HG02885 (cell line): ENCODE measurements around the gene DEFB124.
"Not testable (repeated sequence)": the region's sequence is repeated elsewhere in the genome, so short reads cannot be mapped to it uniquely, and the experiment has no call there.

ENCODE experiments used
- ATAC-seq: cut with Tn5 transposase; IDR thresholded peaks from one replicate; pipeline ENCODE4 v1.9.1; 2021; ENCODE audit warnings: mild to moderate bottlenecking; ENCODE audit not compliant: unreplicated experiment, poor library complexity

The DEFB124 gene

DNA sequence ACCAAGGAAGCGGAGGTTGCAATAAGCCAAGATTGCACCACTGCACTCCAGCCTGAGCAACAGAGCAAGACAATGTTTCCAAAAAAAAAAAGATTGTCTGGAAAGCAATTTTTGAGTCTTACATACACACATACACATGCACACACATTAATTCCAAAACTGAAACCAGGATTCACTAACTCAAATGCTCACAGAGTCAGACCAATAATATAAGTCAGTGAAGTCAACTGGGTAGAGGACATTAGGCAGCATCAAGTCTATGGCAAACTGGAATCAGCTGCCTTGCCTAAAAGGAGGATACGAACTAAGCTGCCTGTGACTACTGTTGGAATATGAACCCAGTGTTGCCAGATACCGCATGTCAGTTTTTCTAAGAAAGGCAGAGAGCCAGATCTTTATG lies 15.8 kb upstream of the DEFB124 start:
- ATAC-seq: no peak

DNA sequence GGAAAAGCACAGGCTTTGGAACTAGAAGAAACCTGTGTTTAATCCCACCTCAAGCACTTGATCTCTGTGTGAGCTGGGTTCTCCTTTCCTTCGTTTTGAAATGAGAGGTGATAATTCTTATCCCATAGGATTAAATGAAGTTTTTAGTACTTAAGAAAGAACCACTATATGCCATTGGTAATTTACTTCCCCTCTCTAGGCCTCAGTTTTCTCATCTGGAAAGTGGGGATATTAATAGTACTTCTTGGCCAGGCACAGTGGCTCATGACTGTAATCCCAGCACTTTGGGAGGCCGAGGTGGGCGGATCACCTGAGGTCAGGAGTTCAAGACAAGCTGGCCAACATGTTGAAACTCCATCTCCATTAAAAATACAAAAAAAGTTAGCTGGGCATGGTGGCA lies 14.2 kb upstream of the DEFB124 start:
- ATAC-seq: no peak

DNA sequence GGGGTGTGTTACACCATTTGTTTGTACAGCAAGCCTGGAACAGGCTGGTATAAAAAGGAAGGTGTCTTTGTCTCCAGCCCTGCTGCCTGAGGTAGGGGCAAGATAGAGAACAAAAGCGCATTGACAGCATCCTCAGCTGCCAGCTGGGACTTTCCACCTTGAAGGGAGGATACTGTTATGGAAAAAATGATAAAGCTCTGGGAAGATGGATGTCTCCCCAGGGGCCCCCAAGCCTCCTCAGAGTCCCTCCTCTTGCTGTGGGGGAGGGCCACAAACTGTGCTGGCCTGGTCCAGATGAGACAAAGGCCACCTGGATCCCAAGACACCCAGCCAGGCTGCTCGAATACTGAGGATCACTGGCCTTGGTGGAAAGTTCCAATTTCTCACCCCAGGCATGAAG lies 13.2 kb upstream of the DEFB124 start:
- ATAC-seq: no peak

DNA sequence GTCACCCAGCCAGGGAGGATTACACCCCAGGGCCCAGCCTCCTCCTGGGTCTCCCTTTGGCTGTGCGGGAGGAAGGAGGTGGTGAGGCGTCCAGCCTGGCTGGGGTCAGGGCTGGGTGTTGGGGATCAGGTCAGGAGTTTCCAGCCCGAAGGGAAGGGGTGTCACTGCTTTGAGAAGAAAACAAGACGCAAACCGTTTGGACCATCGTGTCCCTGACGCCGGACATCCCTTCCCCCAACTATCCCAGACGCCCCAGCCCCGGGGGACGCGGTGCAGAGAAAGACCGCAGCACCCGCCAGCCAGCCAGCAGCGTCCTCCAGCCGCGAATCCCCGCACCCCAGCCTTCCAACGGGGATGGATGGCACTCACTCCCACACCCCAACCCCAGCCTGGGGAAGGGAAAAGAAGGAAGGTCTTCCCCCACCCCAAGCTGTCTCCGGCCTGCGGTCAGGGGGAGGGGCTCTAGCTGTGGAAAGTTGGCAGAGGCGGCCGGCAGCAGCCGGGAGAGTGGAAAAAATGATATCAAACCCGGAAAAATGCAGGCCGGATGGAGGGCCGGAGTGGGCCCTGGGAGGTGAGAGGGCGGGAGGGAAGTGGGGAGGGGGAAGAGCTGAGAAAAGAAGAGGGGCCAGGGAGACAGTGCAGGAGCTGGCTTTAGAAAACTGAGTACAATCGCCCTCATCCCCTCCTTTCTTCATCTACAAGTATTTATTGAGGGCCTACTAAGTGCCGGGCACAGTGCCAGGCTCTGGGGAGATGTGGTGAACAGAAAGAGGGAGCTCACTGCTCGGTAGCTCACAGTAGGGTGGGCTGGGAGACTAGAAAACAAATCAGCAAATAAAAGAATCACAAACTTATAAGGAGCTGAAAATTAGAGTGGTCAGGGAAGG lies 10.8 kb upstream of the DEFB124 start:
- ATAC-seq: no peak

DNA sequence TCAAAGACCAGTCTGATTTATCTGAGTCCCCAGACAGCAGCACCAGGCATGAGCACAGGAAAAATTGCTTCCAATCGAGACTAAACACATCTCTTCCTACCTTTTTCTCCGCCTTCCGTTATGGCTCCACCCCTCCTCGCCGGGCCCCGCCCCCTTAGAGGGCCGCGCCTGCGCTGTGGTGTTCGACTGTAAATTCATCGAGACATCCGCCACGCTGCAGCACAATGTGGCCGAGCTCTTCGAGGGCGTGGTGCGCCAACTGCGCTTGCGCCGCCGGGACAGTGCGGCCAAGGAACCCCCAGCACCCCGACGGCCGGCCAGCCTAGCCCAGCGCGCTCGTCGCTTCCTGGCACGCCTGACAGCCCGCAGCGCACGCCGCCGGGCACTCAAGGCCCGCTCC lies 9.1 kb upstream of the DEFB124 start:
- no peak for ATAC-seq

DNA sequence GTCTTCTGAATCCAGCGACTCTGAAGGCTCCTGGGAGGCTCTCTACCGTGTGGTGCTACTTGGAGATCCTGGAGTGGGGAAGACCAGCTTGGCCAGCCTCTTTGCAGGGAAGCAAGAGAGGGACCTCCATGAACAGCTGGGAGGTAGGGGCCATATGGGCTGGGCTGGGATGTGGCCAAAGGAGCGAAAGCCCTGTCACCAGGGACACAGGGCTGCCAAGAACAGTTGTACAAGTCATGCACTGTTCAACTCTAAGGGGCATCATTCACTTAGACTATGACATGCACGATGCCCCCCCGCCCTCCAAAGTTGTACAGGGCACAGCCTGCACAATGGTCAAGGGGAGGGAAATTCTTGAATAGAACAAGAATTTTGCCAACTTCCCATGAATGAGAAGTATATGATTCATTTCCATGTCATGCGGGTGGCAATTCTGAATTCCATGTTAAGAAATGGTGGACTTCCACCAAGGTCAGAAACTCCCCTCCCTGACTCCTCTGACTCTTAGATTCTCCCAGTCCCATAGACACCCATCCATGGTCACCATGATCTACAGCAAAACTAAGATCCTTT lies 1.8 kb upstream of the DEFB124 start:
- ATAC-seq: no peak

DNA sequence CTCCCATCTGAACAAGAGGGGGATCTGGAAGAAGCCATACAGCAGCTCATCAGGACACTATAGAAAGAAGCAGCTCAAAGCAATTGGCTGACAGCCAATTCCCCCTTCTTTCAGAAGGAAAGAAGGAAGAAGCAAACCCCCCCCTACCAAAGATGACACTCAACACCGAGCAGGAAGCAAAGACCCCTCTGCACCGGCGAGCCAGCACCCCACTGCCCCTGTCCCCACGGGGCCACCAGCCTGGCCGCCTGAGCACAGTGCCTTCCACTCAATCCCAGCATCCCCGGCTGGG lies 1.3 kb upstream of the DEFB124 start:
- no peak for ATAC-seq

DNA sequence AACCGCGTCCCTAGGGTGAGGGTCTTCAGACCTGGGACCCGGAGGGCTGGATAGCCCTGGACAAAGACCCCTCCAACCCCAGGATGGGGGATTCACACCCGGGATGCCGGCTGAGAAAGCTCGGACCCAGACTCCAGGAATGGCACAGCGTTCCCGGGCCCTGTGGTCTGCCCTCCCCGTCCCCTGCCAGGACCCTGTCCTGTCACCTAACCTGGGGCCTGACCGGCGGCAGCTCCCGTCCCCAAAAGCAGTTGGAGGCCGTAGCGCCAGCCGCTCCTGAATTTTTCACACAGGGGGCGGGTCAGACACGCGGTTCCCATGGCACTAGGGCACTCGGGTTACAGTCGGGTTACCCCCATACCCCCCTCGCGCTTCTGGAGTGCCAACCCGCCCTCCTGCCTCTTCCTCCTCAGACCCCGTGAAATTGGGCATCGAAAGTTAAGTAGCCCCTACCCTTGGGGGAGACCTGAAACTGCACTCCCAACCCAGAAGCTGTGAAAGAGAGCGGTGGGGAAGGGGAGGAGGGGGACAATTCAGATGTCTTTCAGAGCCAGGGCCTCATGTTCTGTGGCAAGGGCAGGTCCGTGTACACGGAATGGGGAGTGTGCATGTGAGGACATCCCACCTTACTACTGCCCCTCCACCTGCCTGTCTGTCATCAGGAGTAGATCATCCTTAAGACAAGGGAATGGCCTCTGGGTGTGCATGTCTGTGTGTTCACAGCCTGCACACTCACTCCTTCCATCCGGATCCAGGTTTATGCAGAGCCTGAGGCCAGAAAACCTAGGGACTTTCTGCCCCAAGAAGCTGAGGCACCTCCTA lies 756 bp upstream of the DEFB124 start:
- no peak for ATAC-seq

DNA sequence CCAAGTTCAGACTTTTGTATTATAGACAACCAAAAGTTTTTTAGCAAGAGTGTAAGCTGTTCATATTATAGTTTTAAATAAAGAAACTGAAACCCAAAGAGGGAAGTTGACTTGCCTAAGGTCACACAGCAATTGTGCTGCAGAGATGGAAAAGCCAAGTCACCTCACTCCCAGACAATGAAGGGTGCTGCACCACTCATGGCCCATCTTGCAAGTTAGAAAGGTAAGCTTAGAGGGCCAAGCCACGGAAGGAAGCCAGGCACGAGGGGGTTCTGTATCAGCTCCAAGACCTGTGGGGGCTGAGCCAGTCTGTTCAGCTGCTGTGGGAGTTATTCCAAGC lies 860 bp downstream of the DEFB124 start:
- peak; percentile 87 for ATAC-seq

DNA sequence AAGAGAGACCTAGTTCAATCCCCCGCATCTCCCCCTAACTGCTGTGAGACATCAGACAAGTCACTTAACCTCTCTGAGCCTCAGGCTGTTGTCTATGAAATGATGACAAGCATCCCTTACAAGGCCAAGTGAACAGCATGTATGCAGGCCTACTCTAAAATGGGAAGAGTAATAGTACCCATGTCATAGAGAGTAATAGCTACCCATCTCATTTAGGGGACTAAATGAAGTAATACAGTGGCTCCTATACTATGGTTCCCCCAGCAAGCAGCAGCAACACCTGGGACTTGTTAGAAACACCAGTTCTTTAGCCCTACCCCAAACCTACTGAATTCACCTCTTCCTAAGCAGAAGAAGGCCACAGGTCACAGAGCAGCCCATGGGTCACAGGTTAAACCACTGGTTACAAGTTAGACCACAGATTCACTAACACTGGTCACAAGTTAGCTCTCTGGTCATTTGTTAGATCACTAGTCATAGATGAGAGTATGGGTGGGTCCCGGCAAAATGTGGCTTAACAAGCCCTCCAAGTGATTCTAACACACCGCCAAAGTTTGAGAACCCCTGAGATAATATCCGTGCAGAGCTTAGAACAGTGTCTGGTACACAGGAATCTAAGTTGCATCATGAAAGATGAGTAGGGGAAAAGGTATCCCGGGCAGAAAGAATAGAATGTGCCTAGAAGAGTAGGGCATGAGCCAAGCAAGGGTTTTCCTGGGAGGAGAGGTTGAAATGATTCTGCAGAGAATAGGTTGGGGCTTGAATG lies 1.4 kb downstream of the DEFB124 start:
- ATAC-seq: peak; percentile 32

DNA sequence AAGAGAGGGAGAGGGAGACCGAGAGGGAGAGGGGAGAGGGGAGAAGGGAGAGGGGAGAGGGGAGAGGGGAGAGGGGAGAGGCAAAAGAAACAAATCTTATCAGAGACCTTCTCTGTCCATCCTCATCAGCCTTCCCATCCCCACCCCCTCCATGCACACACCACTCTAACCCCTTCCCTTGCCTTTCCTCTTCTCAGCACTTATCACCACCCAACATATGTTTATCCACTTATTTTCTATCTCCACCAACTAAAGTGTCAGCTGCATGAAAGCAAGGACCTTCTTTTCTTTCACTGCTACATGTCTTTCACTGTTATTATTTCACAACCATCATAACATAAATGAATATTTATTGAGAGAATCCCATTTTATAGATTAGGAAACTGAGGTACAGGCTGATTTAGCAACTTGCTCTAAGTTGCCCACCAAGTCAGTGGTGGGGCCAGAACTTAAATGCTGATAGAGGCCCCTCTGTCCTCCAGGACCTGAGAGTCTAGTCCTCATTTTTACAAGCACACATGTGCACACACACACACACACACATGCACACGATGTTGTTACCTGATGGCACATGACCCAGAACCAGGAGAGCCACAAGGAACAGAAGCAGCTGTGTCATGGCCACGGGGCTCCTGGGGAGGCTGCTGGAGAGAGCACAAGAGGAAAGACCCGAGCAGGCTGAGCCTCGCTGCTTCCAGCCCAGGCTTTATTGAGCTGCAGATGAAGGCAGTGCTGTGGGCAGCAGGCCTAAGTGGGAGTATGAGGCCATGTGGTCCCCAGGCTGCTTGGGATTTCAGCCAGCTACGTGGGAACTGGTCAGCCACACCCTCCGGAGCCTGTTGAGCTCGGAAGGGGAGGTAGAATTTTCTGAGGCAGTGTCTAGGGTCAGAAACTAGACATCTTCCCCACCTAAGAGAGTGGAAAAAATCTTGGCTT lies 2.3 kb downstream of the DEFB124 start:
- no peak for ATAC-seq

DNA sequence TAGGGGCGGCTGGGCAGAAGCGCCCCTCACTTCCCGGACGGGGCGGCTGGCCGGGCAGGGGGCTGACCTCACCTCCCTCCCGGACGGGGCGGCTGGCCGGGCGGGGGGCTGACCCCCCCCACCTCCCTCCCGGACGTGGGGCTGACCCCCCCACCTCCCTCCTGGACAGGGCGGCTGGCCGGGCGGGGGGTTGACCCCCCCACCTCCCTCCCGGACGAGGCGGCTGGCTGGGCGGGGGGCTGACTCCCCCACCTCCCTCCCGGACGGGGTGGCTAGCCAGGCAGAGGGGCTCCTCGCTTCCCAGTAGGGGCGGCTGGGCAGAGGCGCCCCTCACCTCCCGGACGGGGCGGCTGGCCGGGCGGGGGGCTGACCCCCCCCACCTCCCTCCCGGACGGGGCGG lies 4.0 kb downstream of the DEFB124 start:
- not testable (repeated sequence) for ATAC-seq

DNA sequence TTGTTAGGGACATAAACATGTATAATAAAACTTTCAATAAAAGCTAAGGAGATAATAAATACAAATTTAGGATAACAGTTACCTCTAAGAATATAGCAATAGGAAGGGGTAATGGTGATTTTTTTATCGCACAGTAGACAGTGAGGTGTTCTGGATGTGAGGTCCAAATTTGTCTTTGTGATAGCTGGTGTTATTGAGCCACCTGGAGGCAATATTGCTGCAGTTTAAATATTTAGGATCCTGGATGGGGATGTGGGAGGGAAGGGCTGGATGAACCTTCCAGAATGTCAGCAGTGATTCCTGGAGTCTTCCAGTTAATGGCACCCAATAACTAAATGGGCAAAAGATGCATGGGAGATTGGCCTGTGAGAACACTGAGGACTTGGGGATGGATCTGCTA lies 20.6 kb downstream of the DEFB124 start:
- ATAC-seq: no peak

DNA sequence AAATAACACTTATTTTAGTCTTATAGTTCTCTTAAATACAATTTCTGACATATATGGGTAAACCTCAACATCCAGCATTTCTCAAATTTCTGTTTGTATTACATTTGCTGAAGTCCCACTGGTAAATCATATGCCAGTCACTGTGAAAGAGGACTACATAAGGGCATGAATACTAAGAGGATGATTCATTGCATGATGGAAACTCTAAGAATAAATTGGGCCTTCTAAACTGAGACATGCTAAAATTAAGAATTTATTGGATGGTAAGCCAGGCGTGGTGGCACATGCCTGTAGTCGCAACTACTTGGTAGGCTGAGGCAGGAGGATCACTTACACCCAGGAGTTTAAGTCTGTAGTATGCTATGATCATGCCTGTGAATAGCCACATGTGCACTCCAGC lies 22.4 kb downstream of the DEFB124 start:
- no peak for ATAC-seq

DNA sequence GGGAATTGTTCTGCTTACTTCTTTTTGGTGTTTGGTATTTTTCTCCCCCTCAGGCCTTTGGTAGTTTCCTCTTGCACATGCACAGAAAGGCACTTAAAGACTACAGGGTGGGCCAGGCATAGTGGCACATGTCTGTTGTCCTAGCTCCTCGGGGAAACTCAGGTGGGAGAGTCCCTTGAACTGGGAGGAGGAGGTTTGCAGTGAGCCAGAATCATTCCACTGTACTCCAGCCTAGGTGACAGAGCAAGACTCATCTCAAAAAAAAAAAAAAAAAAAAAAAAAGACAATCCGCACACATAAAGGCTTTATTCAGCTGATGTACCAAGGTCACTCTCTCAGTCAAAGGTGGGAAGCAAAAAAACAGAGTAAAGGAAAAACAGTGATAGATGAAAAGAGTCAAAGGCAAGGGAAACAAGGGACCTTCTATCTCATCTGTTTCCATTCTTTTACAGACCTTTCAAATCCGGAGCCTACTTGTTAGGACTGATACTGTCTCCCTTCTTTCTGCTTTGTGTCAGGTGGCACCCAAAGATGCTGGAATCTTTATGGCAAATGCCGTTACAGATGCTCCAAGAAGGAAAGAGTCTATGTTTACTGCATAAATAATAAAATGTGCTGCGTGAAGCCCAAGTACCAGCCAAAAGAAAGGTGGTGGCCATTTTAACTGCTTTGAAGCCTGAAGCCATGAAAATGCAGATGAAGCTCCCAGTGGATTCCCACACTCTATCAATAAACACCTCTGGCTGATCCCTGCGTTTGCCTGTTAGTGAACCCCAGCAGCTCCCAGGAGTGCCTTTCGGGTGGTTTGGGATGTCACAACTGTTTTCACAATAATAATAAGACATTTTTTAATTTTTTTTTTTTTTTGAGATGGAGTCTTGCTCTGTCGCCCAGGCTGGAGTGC lies 25.2 kb downstream of the DEFB124 start:
- ATAC-seq: no peak

DNA sequence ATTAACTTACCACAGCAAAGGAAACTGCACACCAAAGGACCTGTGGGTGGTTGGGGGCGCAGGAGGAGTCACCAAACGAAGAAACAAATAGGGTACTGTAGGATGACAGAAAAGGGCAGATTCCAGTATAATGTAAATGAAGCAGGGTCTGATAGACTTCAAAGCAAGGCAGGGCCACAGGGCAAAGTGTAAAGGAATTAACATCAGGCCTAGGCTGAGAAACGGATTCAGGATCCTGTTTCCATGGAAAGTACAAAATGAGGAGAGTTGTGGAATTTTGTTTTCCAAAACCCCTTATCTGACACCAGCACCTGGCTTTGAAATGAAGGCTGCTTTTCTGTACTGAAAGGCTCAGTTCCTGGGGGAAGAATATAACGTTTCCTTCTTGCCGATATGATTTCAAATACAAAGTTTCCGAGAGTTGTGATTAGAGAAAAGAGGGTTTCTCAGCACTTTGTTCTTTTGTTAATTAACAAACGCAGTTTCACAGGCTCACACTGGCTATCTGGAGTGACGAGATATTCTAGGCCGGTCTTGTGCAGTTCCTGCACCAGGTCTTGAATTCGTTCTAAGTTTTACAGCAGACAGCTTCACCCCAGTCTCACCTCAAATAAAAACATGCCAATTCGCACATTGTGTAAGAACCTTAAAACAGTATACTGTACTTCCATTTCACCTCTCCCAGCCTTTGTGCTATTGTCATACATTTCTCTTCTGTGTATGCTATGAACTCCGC lies 28.7 kb downstream of the DEFB124 start:
- no peak for ATAC-seq

DNA sequence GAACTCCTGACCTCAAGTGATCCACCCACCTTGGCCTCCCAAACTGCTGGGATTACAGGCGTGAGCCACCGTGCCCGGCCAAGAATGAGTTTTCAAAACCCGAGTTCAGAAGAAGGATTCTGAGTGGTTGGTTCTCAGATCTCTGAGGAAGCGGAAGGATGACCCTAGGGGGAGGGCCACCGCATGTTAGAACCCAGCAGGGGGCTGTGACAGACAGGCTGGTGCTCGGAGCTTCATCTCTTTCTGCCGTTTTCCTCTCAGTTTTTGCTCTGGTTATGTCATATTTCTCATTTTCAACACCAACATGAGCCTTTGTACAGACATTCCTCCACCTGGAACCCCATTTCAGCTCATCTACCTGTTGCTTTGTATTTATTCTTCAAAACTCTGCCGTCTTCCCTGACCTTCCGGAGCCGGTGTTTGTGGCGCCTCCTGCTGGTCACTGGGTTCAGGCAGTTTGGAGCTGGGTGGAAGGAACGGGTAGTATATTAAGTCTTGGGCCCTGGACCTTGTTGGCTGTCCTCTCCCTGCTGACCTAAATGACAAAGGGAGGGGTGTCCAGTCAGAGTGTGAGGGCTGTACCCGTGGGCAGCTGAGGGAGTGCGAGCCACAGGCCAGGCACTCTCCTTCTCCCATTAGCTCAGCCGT lies 34.8 kb downstream of the DEFB124 start, which contains the start of gene DEFB123:
DEFB123 (plus strand) TSS at position 621 of the 648 bp plus-strand sequence. CDS start 67 bp downstream, outside the sequence.
- no peak for ATAC-seq
